ENCODE measurements around the gene SORCS2. TPM values are rescaled to one million over a fixed set of nuclear protein-coding genes. Genes with fewer than 3 reads are reported as not detected.

The SORCS2 gene
- total RNA-seq, 2 donors from 2014 or later = 1.5 to 1.7 TPM

DNA sequence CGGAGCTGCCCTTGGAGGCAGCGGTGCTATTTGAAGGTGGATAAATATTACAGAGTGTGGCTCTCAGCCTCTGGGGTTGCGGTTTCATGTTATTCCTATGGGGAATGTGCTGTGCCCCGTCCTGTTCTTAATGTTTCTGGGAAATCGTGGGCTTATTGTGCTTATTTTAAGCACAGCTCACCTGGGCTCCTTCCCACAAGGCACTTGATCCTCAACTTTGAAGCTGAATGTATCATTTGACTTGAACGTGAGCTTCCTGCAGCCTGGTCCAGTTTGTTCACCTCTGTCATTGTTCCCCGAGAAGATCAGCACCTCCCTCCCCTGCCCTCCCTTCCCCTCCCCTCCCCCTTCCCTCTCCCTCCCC lies 3.9 kb downstream of the SORCS2 start:
- Histone ChIP-seq H3K36me3 (no peaks in the 10 kb centered on the region), H3K4me3 (no peak overlapping the region), H3K9me3 (no peaks in the 10 kb centered on the region), H3K27ac (no peak overlapping the region), H3K4me1 (peaks cover 0 to 18% of the 10 kb centered on the region in 2 donors), H3K27me3 (no peaks in the 10 kb centered on the region)
- TF ChIP-seq, protein P1, sequence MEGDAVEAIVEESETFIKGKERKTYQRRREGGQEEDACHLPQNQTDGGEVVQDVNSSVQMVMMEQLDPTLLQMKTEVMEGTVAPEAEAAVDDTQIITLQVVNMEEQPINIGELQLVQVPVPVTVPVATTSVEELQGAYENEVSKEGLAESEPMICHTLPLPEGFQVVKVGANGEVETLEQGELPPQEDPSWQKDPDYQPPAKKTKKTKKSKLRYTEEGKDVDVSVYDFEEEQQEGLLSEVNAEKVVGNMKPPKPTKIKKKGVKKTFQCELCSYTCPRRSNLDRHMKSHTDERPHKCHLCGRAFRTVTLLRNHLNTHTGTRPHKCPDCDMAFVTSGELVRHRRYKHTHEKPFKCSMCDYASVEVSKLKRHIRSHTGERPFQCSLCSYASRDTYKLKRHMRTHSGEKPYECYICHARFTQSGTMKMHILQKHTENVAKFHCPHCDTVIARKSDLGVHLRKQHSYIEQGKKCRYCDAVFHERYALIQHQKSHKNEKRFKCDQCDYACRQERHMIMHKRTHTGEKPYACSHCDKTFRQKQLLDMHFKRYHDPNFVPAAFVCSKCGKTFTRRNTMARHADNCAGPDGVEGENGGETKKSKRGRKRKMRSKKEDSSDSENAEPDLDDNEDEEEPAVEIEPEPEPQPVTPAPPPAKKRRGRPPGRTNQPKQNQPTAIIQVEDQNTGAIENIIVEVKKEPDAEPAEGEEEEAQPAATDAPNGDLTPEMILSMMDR (IDR thresholded peaks at IDR 0.05) = no peak
- DNase-seq (ENCODE audit: low spot score) = no peak

DNA sequence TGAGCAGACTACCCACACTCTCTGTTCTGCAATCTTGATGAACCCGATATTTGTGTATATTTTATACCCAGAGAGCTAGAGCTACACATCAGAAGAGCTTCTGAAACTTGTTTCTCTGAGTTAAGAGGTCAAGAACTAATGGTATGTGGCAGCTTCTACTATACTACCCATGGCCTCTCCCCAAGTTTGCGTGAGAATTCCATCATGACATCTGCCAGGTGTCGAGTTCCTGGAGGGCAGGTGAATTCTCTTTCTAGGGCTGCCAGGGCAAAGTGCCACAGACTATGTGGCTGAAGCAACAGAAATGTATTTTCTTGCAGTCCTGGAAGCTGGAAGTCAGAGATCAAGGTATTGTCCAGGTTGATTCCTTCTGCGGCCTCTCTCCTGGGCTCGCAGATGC lies 4.4 kb downstream of the SORCS2 start:
- no peak overlapping the region for H3K27ac ChIP-seq
- peaks cover 0 to 18% of the 10 kb centered on the region in 2 donors for H3K4me1 ChIP-seq
- H3K9me3 ChIP-seq = no peaks in the 10 kb centered on the region
- no peaks in the 10 kb centered on the region for H3K36me3 ChIP-seq
- DNase-seq (ENCODE audit: low spot score) = no peak
- no peaks in the 10 kb centered on the region for H3K27me3 ChIP-seq
- H3K4me3 ChIP-seq = no peak overlapping the region
- TF ChIP-seq, protein P1 (IDR thresholded peaks at IDR 0.05) = no peak

DNA sequence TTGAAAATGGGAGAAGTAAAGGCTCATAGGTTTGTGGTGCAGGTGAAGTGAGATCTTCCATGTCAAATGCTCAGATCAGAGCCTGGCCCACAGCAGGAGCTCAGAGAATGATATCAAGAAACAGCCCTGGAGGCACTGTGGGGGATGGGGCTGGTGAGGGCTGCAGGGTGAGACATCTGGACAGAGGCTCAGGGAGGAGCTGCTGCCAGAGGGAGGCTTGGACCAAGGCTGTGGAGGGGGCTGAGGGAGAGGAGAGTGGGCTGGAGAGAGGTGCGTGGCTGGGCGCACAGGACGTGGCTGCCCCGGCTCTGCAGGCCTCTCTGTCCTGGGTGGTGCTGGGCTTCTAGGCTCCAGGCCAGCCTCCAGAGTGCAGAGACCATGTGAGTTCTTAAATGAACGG lies 5.6 kb downstream of the SORCS2 start:
- DNase-seq (ENCODE audit: low spot score) = no peak
- Histone ChIP-seq H3K36me3 (no peaks in the 10 kb centered on the region), H3K4me3 (no peak overlapping the region), H3K4me1 (peaks cover 0 to 12% of the 10 kb centered on the region in 2 donors), H3K27me3 (no peaks in the 10 kb centered on the region), H3K27ac (no peak overlapping the region), H3K9me3 (no peaks in the 10 kb centered on the region)
- TF ChIP-seq, protein P1 (IDR thresholded peaks at IDR 0.05) = no peak

DNA sequence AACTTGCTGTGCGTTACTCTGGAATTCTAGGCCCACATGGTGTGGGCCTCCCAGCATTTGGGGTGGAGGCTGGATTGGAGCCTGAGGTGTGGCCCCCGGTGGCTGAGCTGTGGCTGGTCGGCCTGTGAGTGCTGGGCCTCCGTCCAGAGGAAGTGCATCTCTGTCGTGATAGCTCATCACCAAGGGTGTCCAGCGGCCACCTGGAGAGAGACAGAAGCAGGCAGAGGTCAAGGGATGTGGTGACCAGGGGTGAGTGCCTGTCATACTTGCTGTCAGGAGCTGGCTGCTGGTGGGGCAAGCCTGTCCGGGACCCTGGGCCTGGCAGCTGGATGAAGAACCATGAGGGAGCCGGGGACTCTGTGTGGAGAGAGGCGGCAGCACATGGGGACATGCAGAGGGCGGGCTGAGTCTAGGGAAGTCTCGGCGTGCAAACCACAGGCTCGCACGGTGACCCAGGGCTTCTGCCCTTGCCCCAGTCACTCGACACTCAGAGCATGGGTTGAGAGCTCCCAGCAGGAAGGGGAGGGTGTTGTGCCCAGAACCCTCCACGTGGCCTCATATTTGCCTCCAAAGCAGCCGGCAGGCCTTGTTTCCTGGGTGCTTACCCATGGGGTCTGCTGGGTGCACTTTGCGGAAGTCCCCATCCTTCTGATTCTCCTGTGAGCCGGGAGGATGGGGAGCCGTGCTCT lies 6.2 kb downstream of the SORCS2 start:
- Histone ChIP-seq H3K27me3 (no peaks in the 10 kb centered on the region), H3K27ac (no peak overlapping the region), H3K36me3 (no peaks in the 10 kb centered on the region), H3K4me3 (no peak overlapping the region), H3K9me3 (no peaks in the 10 kb centered on the region), H3K4me1 (peaks cover 0 to 5% of the 10 kb centered on the region in 2 donors)
- no peak for DNase-seq (ENCODE audit: low spot score)
- TF ChIP-seq, protein P1 (IDR thresholded peaks at IDR 0.05) = no peak

DNA sequence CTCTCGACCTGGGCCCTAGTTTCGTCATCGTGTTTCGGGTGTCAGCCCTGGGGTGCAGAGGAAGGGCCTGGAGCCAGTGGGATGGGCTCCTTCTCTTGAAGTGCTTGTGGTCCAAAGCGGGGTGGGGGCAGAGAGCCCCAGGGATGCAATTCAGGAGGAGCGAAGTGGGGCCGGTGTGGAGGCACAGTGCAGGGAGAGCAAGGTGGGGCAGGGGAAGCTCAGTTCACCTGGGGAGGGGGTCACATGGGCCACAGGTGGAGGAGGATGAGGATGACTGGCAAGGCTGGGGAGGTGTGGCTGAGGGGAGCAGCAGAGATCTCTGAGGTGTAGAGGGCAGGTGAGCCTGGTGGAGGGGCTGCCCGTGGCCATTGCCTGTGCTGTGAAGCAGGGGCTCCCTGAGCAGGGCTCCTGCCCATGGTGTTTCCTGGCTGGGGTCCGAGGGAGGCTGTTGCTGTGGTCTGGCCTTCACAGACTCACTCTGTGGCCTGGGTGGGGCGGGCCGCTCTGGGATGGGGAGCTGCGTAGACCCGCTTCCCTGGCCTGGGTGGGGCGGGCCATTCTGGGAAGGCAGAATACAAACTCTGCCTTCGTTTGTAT lies 6.9 kb downstream of the SORCS2 start:
- DNase-seq (ENCODE audit: low spot score) = no peak
- Histone ChIP-seq H3K9me3 (no peaks in the 10 kb centered on the region), H3K36me3 (no peaks in the 10 kb centered on the region), H3K4me3 (no peak overlapping the region), H3K4me1 (no peaks in the 10 kb centered on the region), H3K27me3 (no peaks in the 10 kb centered on the region), H3K27ac (no peak overlapping the region)
- TF ChIP-seq, protein P1 (IDR thresholded peaks at IDR 0.05) = no peak
